ENCODE measurements around the gene SLC35G6. TPM values are rescaled to one million over a fixed set of nuclear protein-coding genes. Genes with fewer than 3 reads are reported as not detected.

The SLC35G6 gene
- total RNA-seq, 2 donors from 2014 or later: not detected

DNA sequence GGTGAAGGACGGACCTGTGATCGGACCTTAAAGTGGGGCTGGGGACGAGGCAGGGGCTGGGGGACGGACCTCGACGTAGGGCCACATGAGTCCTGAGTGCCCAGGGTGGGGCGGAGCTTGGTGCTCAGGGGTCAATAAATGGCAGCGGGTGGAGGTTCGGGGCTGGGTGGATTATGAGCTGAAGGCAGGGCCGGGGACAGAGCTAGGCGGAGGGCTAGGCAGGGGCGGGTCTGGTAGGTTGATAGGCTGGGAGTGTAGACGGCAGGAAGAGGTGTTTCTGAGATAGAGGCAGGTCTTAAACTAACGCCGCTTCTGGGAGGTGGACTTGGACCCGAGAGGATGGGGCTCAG is 35.7 kb upstream of the SLC35G6 start:
- Histone ChIP-seq H3K36me3 (no peaks in the 10 kb centered on the region), H3K9me3 (no peaks in the 10 kb centered on the region), H3K4me3 (peak overlapping the region; percentile 71), H3K27me3 (replicated peaks; ENCODE audit: insufficient read depth) (peaks cover 11% of the 10 kb centered on the region), H3K4me1 (ENCODE audit: control insufficient read depth in 1 of 2, low read depth in 2 of 2) (peaks cover 7 to 26% of the 10 kb centered on the region in 2 donors), H3K27ac (no peak overlapping the region)
- ATAC-seq (ENCODE audit: insufficient number of reproducible peaks, low FRiP score, low read depth) (no peak), DNase-seq (ENCODE audit: low spot score) (no peak)
- TF ChIP-seq, protein P1, sequence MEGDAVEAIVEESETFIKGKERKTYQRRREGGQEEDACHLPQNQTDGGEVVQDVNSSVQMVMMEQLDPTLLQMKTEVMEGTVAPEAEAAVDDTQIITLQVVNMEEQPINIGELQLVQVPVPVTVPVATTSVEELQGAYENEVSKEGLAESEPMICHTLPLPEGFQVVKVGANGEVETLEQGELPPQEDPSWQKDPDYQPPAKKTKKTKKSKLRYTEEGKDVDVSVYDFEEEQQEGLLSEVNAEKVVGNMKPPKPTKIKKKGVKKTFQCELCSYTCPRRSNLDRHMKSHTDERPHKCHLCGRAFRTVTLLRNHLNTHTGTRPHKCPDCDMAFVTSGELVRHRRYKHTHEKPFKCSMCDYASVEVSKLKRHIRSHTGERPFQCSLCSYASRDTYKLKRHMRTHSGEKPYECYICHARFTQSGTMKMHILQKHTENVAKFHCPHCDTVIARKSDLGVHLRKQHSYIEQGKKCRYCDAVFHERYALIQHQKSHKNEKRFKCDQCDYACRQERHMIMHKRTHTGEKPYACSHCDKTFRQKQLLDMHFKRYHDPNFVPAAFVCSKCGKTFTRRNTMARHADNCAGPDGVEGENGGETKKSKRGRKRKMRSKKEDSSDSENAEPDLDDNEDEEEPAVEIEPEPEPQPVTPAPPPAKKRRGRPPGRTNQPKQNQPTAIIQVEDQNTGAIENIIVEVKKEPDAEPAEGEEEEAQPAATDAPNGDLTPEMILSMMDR (IDR thresholded peaks at IDR 0.05): no peak

DNA sequence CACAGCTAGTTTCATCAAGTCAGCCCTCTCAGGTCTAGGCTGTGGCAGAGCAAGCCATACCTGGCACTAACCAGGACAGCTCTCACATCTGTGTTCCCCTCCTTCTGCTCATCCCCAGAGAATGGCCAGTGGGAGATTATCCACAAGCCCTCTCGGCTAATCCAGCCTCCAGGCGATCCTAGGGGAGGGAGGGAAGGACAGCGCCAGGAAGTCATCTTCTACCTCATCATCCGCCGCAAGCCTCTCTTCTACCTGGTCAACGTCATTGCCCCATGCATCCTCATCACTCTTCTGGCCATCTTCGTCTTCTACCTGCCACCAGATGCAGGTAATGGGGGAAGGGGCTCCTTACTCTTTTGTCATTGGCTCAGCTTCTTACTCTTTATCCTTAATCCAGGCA is 32.8 kb upstream of the SLC35G6 start:
- Histone ChIP-seq H3K4me3 (no peak overlapping the region), H3K9me3 (no peaks in the 10 kb centered on the region), H3K27me3 (replicated peaks; ENCODE audit: insufficient read depth) (peaks cover 11% of the 10 kb centered on the region), H3K36me3 (no peaks in the 10 kb centered on the region), H3K4me1 (ENCODE audit: control insufficient read depth in 1 of 2, low read depth in 2 of 2) (peaks cover 7 to 22% of the 10 kb centered on the region in 2 donors), H3K27ac (no peak overlapping the region)
- ATAC-seq (ENCODE audit: insufficient number of reproducible peaks, low FRiP score, low read depth): no peak
- DNase-seq (ENCODE audit: low spot score): no peak
- TF ChIP-seq, protein P1 (IDR thresholded peaks at IDR 0.05): no peak

GRCh38 chr17:7459961-7460545 is 21.2 kb upstream of the SLC35G6 start:
- H3K27me3 ChIP-seq (replicated peaks; ENCODE audit: insufficient read depth): no peaks in the 10 kb centered on the region
- H3K9me3 ChIP-seq: no peaks in the 10 kb centered on the region
- DNase-seq (ENCODE audit: low spot score) (no peak), ATAC-seq (ENCODE audit: insufficient number of reproducible peaks, low FRiP score, low read depth) (no peak)
- peak overlapping the region in 1 of 2 donors; percentile 19 for H3K27ac ChIP-seq
- peaks cover 31% of the 10 kb centered on the region for H3K36me3 ChIP-seq
- TF ChIP-seq, protein P1 (IDR thresholded peaks at IDR 0.05): no peak
- H3K4me1 ChIP-seq (ENCODE audit: control insufficient read depth in 1 of 2, low read depth in 2 of 2): peaks cover 0 to 12% of the 10 kb centered on the region in 2 donors
- no peak overlapping the region for H3K4me3 ChIP-seq

DNA sequence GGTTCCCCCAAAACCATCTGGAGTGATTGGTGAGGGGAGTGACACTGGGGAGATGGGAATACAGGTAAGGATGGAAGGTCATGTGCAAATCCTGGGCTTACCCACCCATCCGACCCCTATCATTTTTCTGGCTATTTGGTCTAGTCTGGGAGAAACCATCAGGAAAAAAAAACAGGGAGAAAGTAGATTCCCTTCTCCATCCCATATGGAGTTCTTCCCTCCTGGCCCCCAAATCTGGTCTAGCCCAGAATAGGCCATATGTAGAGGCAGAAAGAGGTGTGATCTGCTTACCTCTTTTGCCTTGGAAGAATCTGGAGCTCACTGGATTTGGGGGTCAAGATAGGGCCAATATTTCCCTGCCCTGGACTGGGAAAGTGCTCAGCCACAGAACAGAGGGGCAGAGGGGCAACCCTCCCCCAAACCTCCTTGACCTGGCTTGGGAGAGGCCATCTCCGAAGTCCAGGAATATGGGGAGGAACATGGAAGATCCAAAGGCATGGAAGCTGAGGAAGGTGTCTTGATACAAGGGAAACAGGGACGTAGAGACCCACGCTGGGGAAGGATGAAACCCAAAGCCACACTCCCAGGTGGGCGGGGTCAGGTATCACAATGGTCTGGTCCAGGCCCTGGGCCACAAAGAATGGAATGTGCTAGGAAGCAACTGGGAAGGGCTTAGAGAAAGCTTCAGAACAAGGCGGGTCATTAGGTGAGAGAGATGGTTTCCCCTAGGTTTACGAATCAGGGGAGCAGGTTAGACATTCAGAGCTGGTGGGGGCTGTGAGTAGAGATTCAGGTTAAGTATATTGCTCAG is 20.2 kb upstream of the SLC35G6 start:
- H3K9me3 ChIP-seq: no peaks in the 10 kb centered on the region
- DNase-seq (ENCODE audit: low spot score): no peak
- no peaks in the 10 kb centered on the region for H3K27me3 ChIP-seq (replicated peaks; ENCODE audit: insufficient read depth)
- no peak overlapping the region for H3K4me3 ChIP-seq
- H3K27ac ChIP-seq: no peak overlapping the region
- H3K36me3 ChIP-seq: peaks cover 37% of the 10 kb centered on the region
- TF ChIP-seq, protein P1 (IDR thresholded peaks at IDR 0.05): no peak
- no peak for ATAC-seq (ENCODE audit: insufficient number of reproducible peaks, low FRiP score, low read depth)
- peaks cover 0 to 16% of the 10 kb centered on the region in 2 donors for H3K4me1 ChIP-seq (ENCODE audit: control insufficient read depth in 1 of 2, low read depth in 2 of 2)

GRCh38 chr17:7462474-7463371 is 18.5 kb upstream of the SLC35G6 start:
- no peak for DNase-seq (ENCODE audit: low spot score)
- Histone ChIP-seq H3K27me3 (replicated peaks; ENCODE audit: insufficient read depth) (no peaks in the 10 kb centered on the region), H3K4me3 (no peak overlapping the region), H3K4me1 (ENCODE audit: control insufficient read depth in 1 of 2, low read depth in 2 of 2) (peaks cover 6 to 21% of the 10 kb centered on the region in 2 donors), H3K27ac (no peak overlapping the region), H3K36me3 (peaks cover 37% of the 10 kb centered on the region), H3K9me3 (no peaks in the 10 kb centered on the region)
- TF ChIP-seq, protein P1 (IDR thresholded peaks at IDR 0.05): no peak
- ATAC-seq (ENCODE audit: insufficient number of reproducible peaks, low FRiP score, low read depth): no peak

Data from thoracic aorta (tissue), 2 donors.